IMR-90 (cell line): ENCODE measurements around the gene AFM. TPM values are rescaled to one million over a fixed set of nuclear protein-coding genes. Genes with fewer than 3 reads are reported as not detected.

Experiments used
- ATAC-seq: fragments of 200-7000 bp; cut with Tn5 transposase; 2 replicates; pipeline ENCODE4 v1.9.1; 2020; ENCODE audit warnings: low read depth, mild to moderate bottlenecking, moderate library complexity
- BruUV-seq: library from RNA; stranded (reverse); fragments of 400-500 nt; replicated peaks from 2 replicates; lab custom pipeline; 2021; lab: Mats Ljungman, UMichigan
- CTCF ChIA-PET: fragments of 300-600 bp; formaldehyde crosslinking; extraction: SDS; loops from one replicate; lab custom pipeline; 2021; ENCODE audit warnings: antibody characterized with exemption; lab: Yijun Ruan, JAX
- POLR2A ChIA-PET: fragments of 300-600 bp; sonication (Branson Sonifier 250); formaldehyde crosslinking; loops from one replicate; lab custom pipeline; 2022; ENCODE audit warnings: antibody characterized with exemption; ENCODE audit not compliant: unreplicated experiment; lab: Charles Lee
- DNase-seq: peaks from one replicate; pipeline ENCODE4 v3.0.0; 2013
- H2AFZ ChIP-seq: replicated peaks from 2 replicates; pipeline ENCODE3; 2013; ENCODE audit warnings: low read length, mild to moderate bottlenecking; ENCODE audit not compliant: poor library complexity
- H2AK5ac ChIP-seq: 2 replicates; pipeline ENCODE4 v1.6.1; 2013; ENCODE audit warnings: low read depth, low read length, inconsistent platforms
- H2AK9ac ChIP-seq: replicated peaks from 2 replicates; pipeline ENCODE3; 2013; ENCODE audit warnings: mild to moderate bottlenecking, low read depth, low read length, moderate library complexity; ENCODE audit not compliant: poor library complexity
- H2BK120ac ChIP-seq: 2 replicates; pipeline ENCODE4 v1.6.1; 2013; ENCODE audit warnings: low read depth, low read length, inconsistent platforms
- H2BK15ac ChIP-seq: 3 replicates; pipeline ENCODE4 v1.6.1; 2013; ENCODE audit warnings: low read depth, low read length, inconsistent platforms
- H2BK20ac ChIP-seq: 2 replicates; pipeline ENCODE4 v1.6.1; 2013; ENCODE audit warnings: low read depth, mild to moderate bottlenecking, inconsistent platforms, low read length, moderate library complexity
- H2BK5ac ChIP-seq: 2 replicates; pipeline ENCODE4 v1.6.1; 2013; ENCODE audit warnings: mild to moderate bottlenecking, low read depth, low read length, inconsistent platforms; ENCODE audit not compliant: poor library complexity, severe bottlenecking
- H3K14ac ChIP-seq: replicated peaks from 2 replicates; pipeline ENCODE4 v1.6.1; 2013; ENCODE audit warnings: low read depth, low read length, inconsistent platforms
- H3K18ac ChIP-seq: 2 replicates; pipeline ENCODE4 v1.6.1; 2013; ENCODE audit warnings: low read depth, low read length, control low read depth
- H3K23ac ChIP-seq: 2 replicates; pipeline ENCODE4 v1.6.1; 2013; ENCODE audit warnings: low read depth, low read length, inconsistent platforms
- H3K27ac ChIP-seq: 2 replicates; pipeline ENCODE4 v1.5.1; 2013; ENCODE audit warnings: mild to moderate bottlenecking, control low read depth, low read length; ENCODE audit not compliant: insufficient read depth
- H3K27me3 ChIP-seq: 2 replicates; pipeline ENCODE4 v1.6.1; 2013; ENCODE audit warnings: low read length; ENCODE audit not compliant: control insufficient read depth, insufficient read depth
- H3K36me3 ChIP-seq: 2 replicates; pipeline ENCODE4 v1.6.1; 2013; ENCODE audit warnings: low read length, mixed read lengths; ENCODE audit not compliant: control insufficient read depth, insufficient read depth
- H3K4ac ChIP-seq: 2 replicates; pipeline ENCODE4 v1.6.1; 2013; ENCODE audit warnings: low read depth, low read length, inconsistent platforms
- H3K4me1 ChIP-seq: 2 replicates; pipeline ENCODE4 v1.6.1; 2013; ENCODE audit warnings: low read length, mixed read lengths; ENCODE audit not compliant: control insufficient read depth, insufficient read depth
- H3K4me2 ChIP-seq: 2 replicates; pipeline ENCODE4 v1.6.1; 2013; ENCODE audit warnings: low read depth, mild to moderate bottlenecking, control low read depth, low read length, moderate library complexity
- H3K4me3 ChIP-seq: 2 replicates; pipeline ENCODE4 v1.5.1; 2013; ENCODE audit warnings: low read depth, mild to moderate bottlenecking, control low read depth, low read length, moderate library complexity; ENCODE audit not compliant: insufficient read depth
- H3K56ac ChIP-seq: 2 replicates; pipeline ENCODE4 v1.6.1; 2013; ENCODE audit warnings: low read length, inconsistent platforms; ENCODE audit not compliant: insufficient read depth; ENCODE audit errors: extremely low read depth
- H3K79me1 ChIP-seq, 2 experiments: 2 replicates each; pipeline ENCODE4 v1.6.1; 2013; ENCODE audit warnings: low read length in 2 of 2, inconsistent platforms in 1 of 2, low read depth in 1 of 2
- H3K9ac ChIP-seq: 2 replicates; pipeline ENCODE4 v1.6.1; 2013; ENCODE audit warnings: low read depth, low read length, control low read depth
- H3K9me1 ChIP-seq: 2 replicates; pipeline ENCODE4 v1.6.1; 2013; ENCODE audit warnings: low read length, inconsistent platforms; ENCODE audit not compliant: insufficient read depth
- H3K9me3 ChIP-seq: 2 replicates; pipeline ENCODE4 v1.6.1; 2013; ENCODE audit warnings: low read length; ENCODE audit not compliant: control insufficient read depth, insufficient read depth
- H4K20me1 ChIP-seq: 2 replicates; pipeline ENCODE4 v1.6.1; 2013; ENCODE audit warnings: low read length, inconsistent platforms; ENCODE audit not compliant: insufficient read depth
- H4K5ac ChIP-seq: 2 replicates; pipeline ENCODE4 v1.6.1; 2013; ENCODE audit warnings: mild to moderate bottlenecking, low read depth, low read length, control low read depth
- H4K8ac ChIP-seq, 2 experiments: 2 replicates each; pipeline ENCODE4 v1.6.1; 2013; ENCODE audit warnings: low read depth in 2 of 2, low read length in 2 of 2, control low read depth in 1 of 2, inconsistent platforms in 1 of 2
- H4K91ac ChIP-seq: 2 replicates; pipeline ENCODE4 v1.6.1; 2013; ENCODE audit warnings: low read depth, low read length, inconsistent platforms; ENCODE audit not compliant: insufficient read depth
- NFE2L2 ChIP-seq: fragments of 150-350 bp; IDR thresholded peaks from 2 replicates; pipeline ENCODE4 v1.6.1; 2016; ENCODE audit warnings: low read depth, mild to moderate bottlenecking, low read length
- POLR2A ChIP-seq: IDR thresholded peaks from 2 replicates; pipeline ENCODE4 v1.6.1; 2012; ENCODE audit warnings: mild to moderate bottlenecking, low read depth, low read length
- RAD21 ChIP-seq: IDR thresholded peaks from 2 replicates; pipeline ENCODE4 v1.6.1; 2012; ENCODE audit warnings: low read length, improper control_type of control experiment
- dilution Hi-C: fragments of 300-500 bp; cut with HindIII; formaldehyde crosslinking; loops from one replicate; pipeline ENCODE4 v1.14.3; 2018; ENCODE audit warnings: low sequenced_read_pairs; ENCODE audit not compliant: unreplicated experiment
- in situ Hi-C: fragments of 300-500 bp; cut with MboI; formaldehyde crosslinking; loops from 3 replicates; pipeline ENCODE4 v1.14.3; 2019; ENCODE audit warnings: low sequenced_read_pairs, inconsistent platforms, mixed read lengths
- intact Hi-C: fragments of 100-400 bp; cut with micrococcal nuclease; formaldehyde crosslinking; loops from 2 replicates; pipeline ENCODE4 v1.10.0; 2022
- polyA plus RNA-seq, 3 experiments: library from polyadenylated mRNA; depleted of rRNA; stranded (reverse); fragments of >200 nt; gene quantifications; 2 replicates each; pipeline ENCODE4 v1.2.3, GENCODE V29; 2012; ENCODE audit warnings: low replicate concordance in 1 of 3
- total RNA-seq: library from RNA; depleted of rRNA; stranded (reverse); fragments of >200 nt; gene quantifications from 2 replicates; pipeline ENCODE4 v1.2.3, GENCODE V29; 2012
- TF ChIP-seq, protein P1 (sequence below): conservative IDR thresholded peaks from 2 replicates; pipeline ENCODE4 v1.5.1; 2012; ENCODE audit warnings: mild to moderate bottlenecking, low read depth, low read length, improper control_type of control experiment

The AFM gene
- total and polyA plus RNA-seq, 2 of the 4 experiments (the other 2 are of a cell fraction) = not detected

DNA sequence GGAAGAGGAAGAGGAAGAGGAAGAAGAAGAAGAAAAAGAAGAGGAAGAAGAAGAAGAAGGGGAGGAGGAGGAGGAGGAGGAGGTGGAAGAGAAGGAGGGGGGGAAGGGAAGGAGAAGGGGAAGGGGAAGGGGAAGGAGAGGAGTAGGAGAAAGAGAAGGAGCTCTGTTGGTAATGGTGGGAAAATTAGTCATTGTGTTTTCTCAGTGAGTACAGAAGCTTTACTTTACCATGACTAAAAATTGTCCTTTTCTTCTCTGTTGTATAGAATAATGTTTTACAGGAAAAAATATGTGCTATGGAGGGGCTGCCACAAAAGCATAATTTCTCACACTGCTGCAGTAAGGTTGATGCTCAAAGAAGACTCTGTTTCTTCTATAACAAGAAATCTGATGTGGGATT lies 4.1 kb downstream of the AFM start:
- no peak overlapping the region for H3K4ac ChIP-seq
- H2AK5ac ChIP-seq = no peak overlapping the region
- no peak overlapping the region for H2AK9ac ChIP-seq
- no TSS peak for BruUV-seq
- no peak overlapping the region for H3K23ac ChIP-seq
- no peak overlapping the region for H3K9ac ChIP-seq
- no peak for DNase-seq
- H3K56ac ChIP-seq = no peak overlapping the region
- no peak overlapping the region for H4K91ac ChIP-seq
- no peak overlapping the region for H2BK20ac ChIP-seq
- dilution Hi-C loops (no loop called here), in situ Hi-C loops (no loop called here), intact Hi-C loops (no loop called here)
- no peak overlapping the region for H3K4me3 ChIP-seq
- no peak overlapping the region for H3K4me2 ChIP-seq
- H2BK15ac ChIP-seq = no peak overlapping the region
- H3K18ac ChIP-seq = no peak overlapping the region
- H2AFZ ChIP-seq = no peak overlapping the region
- H3K36me3 ChIP-seq = no peaks in the 10 kb centered on the region
- no peak for ATAC-seq
- CTCF ChIA-PET = no interaction called here
- H3K27me3 ChIP-seq = no peaks in the 10 kb centered on the region; the same call in 1 of the 2 replicates
- H3K9me3 ChIP-seq = no peaks in the 10 kb centered on the region
- no peaks in the 10 kb centered on the region for H3K4me1 ChIP-seq
- H4K5ac ChIP-seq = no peak overlapping the region
- no peak overlapping the region for H3K27ac ChIP-seq
- no peaks in the 10 kb centered on the region for H3K79me1 ChIP-seq
- POLR2A ChIA-PET = no interaction called here
- H3K9me1 ChIP-seq = no peaks in the 10 kb centered on the region
- H4K8ac ChIP-seq = no peak overlapping the region
- no peaks in the 10 kb centered on the region for H4K20me1 ChIP-seq
- no peak overlapping the region for H2BK120ac ChIP-seq
- H3K14ac ChIP-seq = no peak overlapping the region
- TF ChIP-seq RAD21 (no peak), POLR2A (no peak), NFE2L2 (no peak)
- TF ChIP-seq, protein P1, sequence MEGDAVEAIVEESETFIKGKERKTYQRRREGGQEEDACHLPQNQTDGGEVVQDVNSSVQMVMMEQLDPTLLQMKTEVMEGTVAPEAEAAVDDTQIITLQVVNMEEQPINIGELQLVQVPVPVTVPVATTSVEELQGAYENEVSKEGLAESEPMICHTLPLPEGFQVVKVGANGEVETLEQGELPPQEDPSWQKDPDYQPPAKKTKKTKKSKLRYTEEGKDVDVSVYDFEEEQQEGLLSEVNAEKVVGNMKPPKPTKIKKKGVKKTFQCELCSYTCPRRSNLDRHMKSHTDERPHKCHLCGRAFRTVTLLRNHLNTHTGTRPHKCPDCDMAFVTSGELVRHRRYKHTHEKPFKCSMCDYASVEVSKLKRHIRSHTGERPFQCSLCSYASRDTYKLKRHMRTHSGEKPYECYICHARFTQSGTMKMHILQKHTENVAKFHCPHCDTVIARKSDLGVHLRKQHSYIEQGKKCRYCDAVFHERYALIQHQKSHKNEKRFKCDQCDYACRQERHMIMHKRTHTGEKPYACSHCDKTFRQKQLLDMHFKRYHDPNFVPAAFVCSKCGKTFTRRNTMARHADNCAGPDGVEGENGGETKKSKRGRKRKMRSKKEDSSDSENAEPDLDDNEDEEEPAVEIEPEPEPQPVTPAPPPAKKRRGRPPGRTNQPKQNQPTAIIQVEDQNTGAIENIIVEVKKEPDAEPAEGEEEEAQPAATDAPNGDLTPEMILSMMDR = no peak
- no peak overlapping the region for H2BK5ac ChIP-seq
